Measurements from ENCODE around the gene NPAS3.

NPAS3 gene

DNA sequence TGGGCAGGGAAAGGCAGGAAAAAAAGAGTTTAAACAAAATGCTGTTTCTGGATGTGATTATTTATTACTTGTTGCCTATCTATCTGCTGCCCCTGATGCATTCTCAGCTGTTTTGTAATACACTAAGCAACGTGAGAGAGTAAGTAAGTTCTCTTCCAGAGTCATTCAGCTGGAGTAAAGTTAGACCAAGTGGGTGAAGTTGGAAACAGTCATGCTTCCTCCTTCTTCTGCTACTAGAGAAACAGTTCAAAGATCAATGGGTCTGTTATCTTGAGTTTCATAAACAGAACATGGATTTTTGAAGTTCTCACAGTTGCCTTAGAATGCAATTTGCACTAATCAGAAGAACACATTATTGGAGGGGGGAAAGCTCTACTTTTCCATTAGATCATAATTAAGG, 732.9 kb downstream of the NPAS3 start:
- no peak for DNase-seq (ENCODE audit: extremely low read depth, low read depth)
- TF ChIP-seq, protein P1, sequence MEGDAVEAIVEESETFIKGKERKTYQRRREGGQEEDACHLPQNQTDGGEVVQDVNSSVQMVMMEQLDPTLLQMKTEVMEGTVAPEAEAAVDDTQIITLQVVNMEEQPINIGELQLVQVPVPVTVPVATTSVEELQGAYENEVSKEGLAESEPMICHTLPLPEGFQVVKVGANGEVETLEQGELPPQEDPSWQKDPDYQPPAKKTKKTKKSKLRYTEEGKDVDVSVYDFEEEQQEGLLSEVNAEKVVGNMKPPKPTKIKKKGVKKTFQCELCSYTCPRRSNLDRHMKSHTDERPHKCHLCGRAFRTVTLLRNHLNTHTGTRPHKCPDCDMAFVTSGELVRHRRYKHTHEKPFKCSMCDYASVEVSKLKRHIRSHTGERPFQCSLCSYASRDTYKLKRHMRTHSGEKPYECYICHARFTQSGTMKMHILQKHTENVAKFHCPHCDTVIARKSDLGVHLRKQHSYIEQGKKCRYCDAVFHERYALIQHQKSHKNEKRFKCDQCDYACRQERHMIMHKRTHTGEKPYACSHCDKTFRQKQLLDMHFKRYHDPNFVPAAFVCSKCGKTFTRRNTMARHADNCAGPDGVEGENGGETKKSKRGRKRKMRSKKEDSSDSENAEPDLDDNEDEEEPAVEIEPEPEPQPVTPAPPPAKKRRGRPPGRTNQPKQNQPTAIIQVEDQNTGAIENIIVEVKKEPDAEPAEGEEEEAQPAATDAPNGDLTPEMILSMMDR (IDR thresholded peaks at IDR 0.05; ENCODE audit: low read depth, low read length, missing control alignments): no peak
- no peak overlapping the region for H3K4me3 ChIP-seq (replicated peaks; ENCODE audit: low read depth, low read length)

DNA sequence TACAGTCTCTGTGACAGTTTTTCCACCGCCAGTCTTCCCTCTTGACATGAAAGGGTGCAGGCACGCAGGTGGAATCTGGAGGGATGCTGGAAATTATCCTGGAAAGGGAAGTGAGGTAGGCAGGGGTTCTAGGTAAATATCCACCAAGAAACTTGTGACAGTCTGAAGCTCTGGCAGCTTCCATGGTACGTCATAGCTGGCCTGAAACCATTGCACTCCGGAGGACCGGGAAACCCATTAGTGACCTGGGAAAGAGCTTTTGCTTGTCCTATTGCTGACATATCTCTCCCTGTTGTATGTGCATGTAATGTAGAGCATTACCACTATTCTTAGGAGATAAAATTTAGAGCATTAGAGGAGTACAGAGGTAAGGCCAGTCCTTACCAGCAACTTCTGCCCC, 736.2 kb downstream of the NPAS3 start:
- TF ChIP-seq, protein P1 (IDR thresholded peaks at IDR 0.05; ENCODE audit: low read depth, low read length, missing control alignments): no peak
- no peak overlapping the region for H3K4me3 ChIP-seq (replicated peaks; ENCODE audit: low read depth, low read length)
- DNase-seq (ENCODE audit: extremely low read depth, low read depth): no peak

DNA sequence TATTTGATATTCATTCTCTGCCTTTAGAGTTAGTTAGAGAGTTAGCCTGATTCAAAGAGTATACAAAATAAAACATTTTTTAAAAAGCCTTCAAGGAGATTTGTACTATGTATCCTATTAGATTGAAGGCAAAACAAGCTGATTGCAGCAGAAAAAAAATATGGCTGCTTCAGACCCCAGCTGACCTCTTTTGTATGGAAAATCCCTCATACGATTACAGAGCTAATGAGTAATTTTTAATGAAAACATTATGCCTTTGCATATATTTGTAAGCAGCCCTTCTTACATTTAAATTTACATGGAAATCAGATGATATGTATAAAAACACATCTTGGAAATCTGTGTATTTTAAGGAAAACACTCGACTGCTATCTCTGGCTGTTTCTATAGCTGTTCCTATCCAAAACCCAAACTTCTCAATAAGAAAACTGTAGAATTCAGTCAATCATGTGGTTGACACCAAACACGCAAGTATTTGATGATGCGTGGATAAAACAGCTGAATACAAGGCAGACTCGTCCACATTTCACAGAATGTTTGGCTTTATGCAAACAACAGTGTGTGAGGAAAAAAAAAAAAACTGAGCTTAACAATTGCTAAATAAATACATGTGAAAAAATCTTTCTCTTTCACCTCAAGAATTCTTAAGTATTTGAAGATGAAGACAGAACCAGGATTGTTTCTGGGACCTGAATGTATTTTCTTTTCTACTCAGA, 736.9 kb downstream of the NPAS3 start:
- DNase-seq (ENCODE audit: extremely low read depth, low read depth): no peak
- no peak overlapping the region for H3K4me3 ChIP-seq (replicated peaks; ENCODE audit: low read depth, low read length)

DNA sequence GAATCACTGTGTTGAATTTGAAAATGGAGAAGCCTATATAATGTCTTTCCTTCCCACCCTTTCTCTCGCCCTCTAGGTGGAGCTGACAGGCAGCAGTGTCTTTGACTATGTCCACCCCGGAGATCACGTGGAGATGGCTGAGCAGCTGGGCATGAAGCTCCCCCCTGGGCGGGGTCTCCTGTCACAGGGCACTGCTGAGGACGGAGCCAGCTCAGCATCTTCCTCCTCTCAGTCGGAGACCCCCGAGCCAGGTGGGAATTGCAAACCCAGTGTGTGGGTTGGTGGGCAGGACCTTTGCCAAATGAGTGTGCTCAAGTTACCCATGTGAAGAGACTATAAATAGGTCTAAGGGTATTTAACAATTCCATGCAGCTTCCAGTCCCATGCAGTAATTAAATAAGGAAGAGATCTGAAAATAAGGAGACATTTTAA, 737.5 kb downstream of the NPAS3 start:
- TF ChIP-seq, protein P1 (IDR thresholded peaks at IDR 0.05; ENCODE audit: low read depth, low read length, missing control alignments): peak; percentile 51
- DNase-seq (ENCODE audit: extremely low read depth, low read depth): no peak
- no peak overlapping the region for H3K4me3 ChIP-seq (replicated peaks; ENCODE audit: low read depth, low read length)

More for the DNA sequence above, 736.9 kb downstream of the NPAS3 start:
- TF ChIP-seq, protein P1 (IDR thresholded peaks at IDR 0.05; ENCODE audit: low read depth, low read length, missing control alignments): no peak

DNA sequence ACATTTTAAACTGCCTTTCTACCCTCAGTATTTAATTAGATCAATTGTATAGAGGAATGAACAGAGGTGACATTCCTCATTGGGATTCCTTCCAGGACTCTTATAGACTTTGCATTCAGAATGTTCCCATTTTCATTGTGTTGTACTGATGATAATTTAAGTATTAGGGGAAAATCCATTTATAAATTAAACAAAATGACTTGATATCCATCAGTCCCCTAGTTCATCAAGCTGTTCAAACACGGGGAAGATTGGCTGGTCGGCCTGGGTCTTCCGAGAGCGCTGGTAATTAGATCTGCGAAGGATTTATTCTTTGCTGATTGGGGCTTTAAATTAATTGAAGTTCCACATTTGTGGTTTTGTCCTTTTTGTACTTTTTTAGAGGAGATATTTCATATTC, 738.2 kb downstream of the NPAS3 start:
- H3K4me3 ChIP-seq (replicated peaks; ENCODE audit: low read depth, low read length): no peak overlapping the region
- no peak for DNase-seq (ENCODE audit: extremely low read depth, low read depth)
- TF ChIP-seq, protein P1 (IDR thresholded peaks at IDR 0.05; ENCODE audit: low read depth, low read length, missing control alignments): no peak

DNA sequence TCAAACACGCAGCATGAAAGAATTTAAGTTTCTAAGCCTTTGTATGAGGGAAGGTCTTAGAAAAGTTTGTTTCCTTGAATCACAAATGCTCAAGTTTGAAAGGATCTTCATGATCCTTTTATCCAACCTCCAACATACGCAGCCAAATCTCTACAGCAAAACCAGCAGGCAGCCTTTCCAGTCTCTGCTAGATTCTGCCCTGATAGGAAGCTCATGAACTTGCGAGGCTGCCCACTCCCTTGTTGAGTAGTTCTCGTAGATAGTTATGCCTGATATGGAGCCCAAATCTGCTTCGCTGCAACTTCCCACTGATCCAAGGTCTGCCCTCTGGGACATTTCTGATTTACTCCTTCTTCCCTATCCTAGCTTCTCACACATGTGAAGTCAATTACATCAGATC, 739.3 kb downstream of the NPAS3 start:
- TF ChIP-seq, protein P1 (IDR thresholded peaks at IDR 0.05; ENCODE audit: low read depth, low read length, missing control alignments): no peak
- no peak overlapping the region for H3K4me3 ChIP-seq (replicated peaks; ENCODE audit: low read depth, low read length)
- DNase-seq (ENCODE audit: extremely low read depth, low read depth): no peak

DNA sequence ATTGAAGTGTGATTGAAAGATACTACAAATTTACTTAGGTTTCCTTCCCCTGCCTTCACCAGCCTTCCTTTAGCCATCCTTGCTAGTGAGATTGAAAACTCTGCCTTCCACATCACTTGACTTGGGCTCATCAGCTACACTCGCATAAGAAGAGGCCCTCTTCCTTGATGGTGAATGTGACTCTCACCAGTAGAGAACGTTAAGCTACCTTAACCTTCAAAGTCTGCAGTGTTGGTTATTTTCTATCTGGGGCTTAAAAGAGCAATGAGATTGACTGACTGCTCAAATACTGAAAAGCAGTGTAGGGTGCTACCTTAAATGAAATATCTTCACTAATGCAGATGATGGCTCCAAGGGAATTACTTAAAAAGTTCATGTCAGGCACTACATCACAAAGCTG, 740.3 kb downstream of the NPAS3 start:
- TF ChIP-seq, protein P1 (IDR thresholded peaks at IDR 0.05; ENCODE audit: low read depth, low read length, missing control alignments): no peak

More for the DNA sequence above, 740.3 kb downstream of the NPAS3 start:
- DNase-seq (ENCODE audit: extremely low read depth, low read depth): no peak
- no peak overlapping the region for H3K4me3 ChIP-seq (replicated peaks; ENCODE audit: low read depth, low read length)
